DOHH2 (cell line): ENCODE data around the gene MC1R.

Source experiments
- H3F3A ChIP-seq: fragments of 200-600 bp; sonication (generic), shearing (Covaris generic); 2 replicates; pipeline ENCODE4 v1.6.0; 2016; ENCODE audit warnings: antibody characterized with exemption, mild to moderate bottlenecking; ENCODE audit not compliant: control insufficient read depth, insufficient read depth
- H3K27ac ChIP-seq: fragments of 200-600 bp; sonication (generic); 2 replicates; pipeline ENCODE4 v1.5.1; 2014; ENCODE audit warnings: low read depth, mild to moderate bottlenecking, low read length, moderate library complexity
- H3K27me3 ChIP-seq: fragments of 200-600 bp; sonication (generic); 2 replicates; pipeline ENCODE4 v1.6.1; 2014; ENCODE audit warnings: mild to moderate bottlenecking, low read length, mixed read lengths; ENCODE audit not compliant: control insufficient read depth
- H3K36me3 ChIP-seq: fragments of 200-600 bp; sonication (generic); 2 replicates; pipeline ENCODE4 v1.6.1; 2014; ENCODE audit warnings: mild to moderate bottlenecking, low read length, moderate library complexity, mixed read lengths; ENCODE audit not compliant: control insufficient read depth
- H3K4me1 ChIP-seq: fragments of 200-600 bp; sonication (generic); 2 replicates; pipeline ENCODE4 v1.6.1; 2014; ENCODE audit warnings: mild to moderate bottlenecking, low read length, mixed read lengths; ENCODE audit not compliant: control insufficient read depth
- H3K4me2 ChIP-seq: fragments of 200-600 bp; sonication (generic); 2 replicates; pipeline ENCODE4 v1.6.0; 2014; ENCODE audit warnings: mild to moderate bottlenecking, low read length, moderate library complexity
- H3K4me3 ChIP-seq: fragments of 200-600 bp; sonication (generic); 2 replicates; pipeline ENCODE4 v1.5.1; 2014; ENCODE audit warnings: mild to moderate bottlenecking, low read length, mixed read lengths
- H3K79me2 ChIP-seq: fragments of 200-600 bp; sonication (generic); 2 replicates; pipeline ENCODE4 v1.6.1; 2014; ENCODE audit warnings: mild to moderate bottlenecking, low read length, mixed read lengths; ENCODE audit not compliant: control insufficient read depth
- H3K9me2 ChIP-seq: fragments of 200-600 bp; sonication (generic); replicated peaks from 2 replicates; pipeline ENCODE4 v1.6.1; 2014; ENCODE audit warnings: mild to moderate bottlenecking, low read length, mixed read lengths; ENCODE audit not compliant: control insufficient read depth
- H3K9me3 ChIP-seq: fragments of 200-600 bp; sonication (generic); 2 replicates; pipeline ENCODE4 v1.6.1; 2014; ENCODE audit warnings: antibody characterized with exemption, low read length, mixed read lengths; ENCODE audit not compliant: control insufficient read depth, insufficient read depth
- H4K20me1 ChIP-seq: fragments of 200-600 bp; sonication (generic); 2 replicates; pipeline ENCODE4 v1.6.0; 2014; ENCODE audit warnings: low read depth, mild to moderate bottlenecking, antibody characterized with exemption, low read length, moderate library complexity; ENCODE audit not compliant: control insufficient read depth, insufficient read depth
- CTCF ChIP-seq: fragments of 200-600 bp; sonication (generic); IDR thresholded peaks from one replicate; pipeline ENCODE4 v1.5.1; 2014; ENCODE audit warnings: antibody characterized with exemption, mild to moderate bottlenecking, low read depth, low read length; ENCODE audit not compliant: poor library complexity, severe bottlenecking
- EZH2phosphoT487 ChIP-seq: fragments of 200-600 bp; sonication (generic); IDR thresholded peaks from 2 replicates; pipeline ENCODE4 v1.6.1; 2017; ENCODE audit warnings: borderline replicate concordance, mild to moderate bottlenecking, antibody characterized with exemption, low read length, moderate library complexity, mixed read lengths

The MC1R gene

GRCh38 chr16:89908236-89908635 lies 10.4 kb upstream of the MC1R start:
- H3K79me2 ChIP-seq: 0 out of 2 replicates have a peak, but pooled peaks cover 6% of the 10 kb centered on the region

GRCh38 chr16:89909777-89910716 lies 8.6 kb upstream of the MC1R start:
- H3K79me2 ChIP-seq: peaks cover 6% of the 10 kb centered on the region; the same call in 1 of the 2 replicates
- peaks cover 7% of the 10 kb centered on the region; the same call in 1 of the 2 replicates for H3K9me3 ChIP-seq
- peak; percentile 97 for TF ChIP-seq CTCF
- TF ChIP-seq EZH2phosphoT487: no peak
- H3K9me2 ChIP-seq: no peaks in the 10 kb centered on the region
- peak overlapping the region; percentile 74 for H3K4me2 ChIP-seq
- H4K20me1 ChIP-seq: no peaks in the 10 kb centered on the region
- H3K4me1 ChIP-seq: peaks cover 27% of the 10 kb centered on the region
- peak overlapping the region; percentile 97 for H3K27ac ChIP-seq
- peaks cover 74% of the 10 kb centered on the region for H3K36me3 ChIP-seq
- H3K4me3 ChIP-seq: peak overlapping the region; percentile 48; the same call in 1 of the 2 replicates
- H3F3A ChIP-seq: peaks cover 13% of the 10 kb centered on the region
- no peaks in the 10 kb centered on the region for H3K27me3 ChIP-seq

More at GRCh38 chr16:89908236-89908635, 10.4 kb upstream of the MC1R start:
- Histone ChIP-seq H3K27me3 (no peaks in the 10 kb centered on the region), H3F3A (peaks cover 11% of the 10 kb centered on the region), H3K4me3 (peak overlapping the region; percentile 48; the same call in 1 of the 2 replicates), H3K9me3 (peaks cover 7% of the 10 kb centered on the region; the same call in 1 of the 2 replicates), H3K36me3 (peaks cover 82% of the 10 kb centered on the region), H3K4me2 (peak overlapping the region; percentile 74), H3K4me1 (peaks cover 27% of the 10 kb centered on the region), H4K20me1 (no peaks in the 10 kb centered on the region), H3K27ac (peak overlapping the region; percentile 97), H3K9me2 (no peaks in the 10 kb centered on the region)
- TF ChIP-seq CTCF (no peak), EZH2phosphoT487 (no peak)

GRCh38 chr16:89910717-89911354 lies 7.8 kb upstream of the MC1R start:
- Histone ChIP-seq H3K4me3 (no peak overlapping the region), H3K4me1 (peaks cover 27% of the 10 kb centered on the region), H3K36me3 (peaks cover 66% of the 10 kb centered on the region), H3K9me3 (peaks cover 7% of the 10 kb centered on the region; the same call in 1 of the 2 replicates), H4K20me1 (no peaks in the 10 kb centered on the region), H3K4me2 (no peak overlapping the region), H3K79me2 (peaks cover 6% of the 10 kb centered on the region; the same call in 1 of the 2 replicates), H3F3A (peaks cover 16% of the 10 kb centered on the region), H3K27ac (no peak overlapping the region), H3K27me3 (no peaks in the 10 kb centered on the region), H3K9me2 (no peaks in the 10 kb centered on the region)
- no peak for TF ChIP-seq EZH2phosphoT487
- TF ChIP-seq CTCF: no peak
